Measurements from ENCODE around the gene DMKN. TPM values are rescaled to one million over a fixed set of nuclear protein-coding genes. Genes with fewer than 3 reads are reported as not detected.

Gene DMKN
- polyA plus RNA-seq, 3 donors: not detected

GRCh38 chr19:35511337-35511736, 2.1 kb downstream of the DMKN start:
- peaks cover 18 to 47% of the 10 kb centered on the region in 2 donors for H3K27me3 ChIP-seq (ENCODE audit: control insufficient read depth in 2 of 2, insufficient read depth in 2 of 2, low read length in 2 of 2)

GRCh38 chr19:35510626-35510964, 2.9 kb downstream of the DMKN start:
- peaks cover 0 to 4% of the 10 kb centered on the region in 2 donors for H3K4me1 ChIP-seq (ENCODE audit: control insufficient read depth in 1 of 2, insufficient read depth in 2 of 2, low read length in 2 of 2)
- Mint-ChIP-seq H3K4me1 (peaks cover 7% of the 10 kb centered on the region), H3K36me3 (peaks cover 0 to 1% of the 10 kb centered on the region in 2 donors), H3K4me3 (peak overlapping the region in 1 of 2 donors; percentile 71), H3K27me3 (ENCODE audit: low read depth in 3 of 3) (peaks cover 55 to 72% (median 63%) of the 10 kb centered on the region in 3 donors), H3K27ac (no peak overlapping the region), H3K9me3 (peaks cover 0 to 2% (median 0%) of the 10 kb centered on the region in 7 donors)
- H3K79me2 ChIP-seq (ENCODE audit: insufficient read depth, low read length): no peaks in the 10 kb centered on the region
- H3K4me2 ChIP-seq (replicated peaks; ENCODE audit: extremely low read depth, low read length, poor library complexity, severe bottlenecking): no peak overlapping the region
- 18% methylated on average over 11 of the region's 15 CpGs for WGBS (ENCODE audit: insufficient coverage)
- H2AFZ ChIP-seq (ENCODE audit: insufficient read depth, low read depth, low read length, poor library complexity, severe bottlenecking): no peak overlapping the region
- H3K27ac ChIP-seq (ENCODE audit: low read depth in 1 of 2, low read length in 2 of 2): no peak overlapping the region
- no peaks in the 10 kb centered on the region for H3K36me3 ChIP-seq (replicated peaks in 1 of 2; ENCODE audit: control insufficient read depth in 1 of 2, insufficient read depth in 2 of 2, low read length in 2 of 2)
- H3K9me3 ChIP-seq (replicated peaks in 1 of 2; ENCODE audit: control insufficient read depth in 1 of 2, insufficient read depth in 1 of 2, low read length in 2 of 2): no peaks in the 10 kb centered on the region
- no peak overlapping the region for H3K4me3 ChIP-seq (replicated peaks in 1 of 3; ENCODE audit: low read depth in 2 of 3, low read length in 3 of 3)
- H3K9ac ChIP-seq (ENCODE audit: insufficient read depth, low read length, poor library complexity, severe bottlenecking): no peak overlapping the region
- intact Hi-C loops (cut with micrococcal nuclease): loop anchor here (2.0 kb wide), 1 partner anchor 206 kb away; no protein-coding TSS in a partner anchor
- no peak for DNase-seq
- no peaks in the 10 kb centered on the region for H4K20me1 ChIP-seq (ENCODE audit: insufficient read depth, low read length)
- peak; percentile 68 for TF ChIP-seq CTCF (IDR thresholded peaks at IDR 0.05)
- peaks cover 18 to 48% of the 10 kb centered on the region in 2 donors for H3K27me3 ChIP-seq (ENCODE audit: control insufficient read depth in 2 of 2, insufficient read depth in 2 of 2, low read length in 2 of 2)

More at GRCh38 chr19:35511337-35511736, 2.1 kb downstream of the DMKN start:
- no peak overlapping the region for H2AFZ ChIP-seq (ENCODE audit: insufficient read depth, low read depth, low read length, poor library complexity, severe bottlenecking)
- Mint-ChIP-seq H3K9me3 (peaks cover 0 to 2% (median 0%) of the 10 kb centered on the region in 7 donors), H3K4me3 (no peak overlapping the region), H3K27ac (peak overlapping the region in 1 of 7 donors; percentile 72), H3K27me3 (ENCODE audit: low read depth in 3 of 3) (peaks cover 52 to 69% (median 56%) of the 10 kb centered on the region in 3 donors), H3K36me3 (peaks cover 0 to 1% of the 10 kb centered on the region in 2 donors), H3K4me1 (peaks cover 7% of the 10 kb centered on the region)
- no peaks in the 10 kb centered on the region for H3K9me3 ChIP-seq (replicated peaks in 1 of 2; ENCODE audit: control insufficient read depth in 1 of 2, insufficient read depth in 1 of 2, low read length in 2 of 2)
- no peaks in the 10 kb centered on the region for H4K20me1 ChIP-seq (ENCODE audit: insufficient read depth, low read length)
- H3K79me2 ChIP-seq (ENCODE audit: insufficient read depth, low read length): no peaks in the 10 kb centered on the region
- peaks cover 0 to 4% of the 10 kb centered on the region in 2 donors for H3K4me1 ChIP-seq (ENCODE audit: control insufficient read depth in 1 of 2, insufficient read depth in 2 of 2, low read length in 2 of 2)
- no peak for DNase-seq
- no peak overlapping the region for H3K4me2 ChIP-seq (replicated peaks; ENCODE audit: extremely low read depth, low read length, poor library complexity, severe bottlenecking)
- no peak overlapping the region for H3K4me3 ChIP-seq (replicated peaks in 1 of 3; ENCODE audit: low read depth in 2 of 3, low read length in 3 of 3)
- TF ChIP-seq CTCF (IDR thresholded peaks at IDR 0.05): no peak
- intact Hi-C loops (cut with micrococcal nuclease): loop anchor here (2.0 kb wide), 1 partner anchor 205 kb away; no protein-coding TSS in a partner anchor
- 87% methylated on average over 7 of the region's 7 CpGs for WGBS (ENCODE audit: insufficient coverage)
- H3K9ac ChIP-seq (ENCODE audit: insufficient read depth, low read length, poor library complexity, severe bottlenecking): no peak overlapping the region
- H3K27ac ChIP-seq (ENCODE audit: low read depth in 1 of 2, low read length in 2 of 2): no peak overlapping the region
- H3K36me3 ChIP-seq (replicated peaks in 1 of 2; ENCODE audit: control insufficient read depth in 1 of 2, insufficient read depth in 2 of 2, low read length in 2 of 2): no peaks in the 10 kb centered on the region
